GM12892 (cell line): ENCODE results near the gene NPAS3.

Experiments
- POLR2A ChIP-seq: IDR thresholded peaks from 2 replicates; pipeline ENCODE4 v1.6.1; 2011; ENCODE audit warnings: low read depth, low read length, control low read depth
- POLR2AphosphoS5 ChIP-seq: IDR thresholded peaks from 2 replicates; pipeline ENCODE4 v1.6.1; 2011; ENCODE audit warnings: low read depth, low read length, control low read depth
- TAF1 ChIP-seq: IDR thresholded peaks from 2 replicates; pipeline ENCODE4 v1.6.1; 2011; ENCODE audit warnings: low read depth, mild to moderate bottlenecking, control low read depth, low read length, borderline replicate concordance

- no peak for TF ChIP-seq POLR2AphosphoS5
- no peak for TF ChIP-seq POLR2A
- TF ChIP-seq TAF1 = no peak
Observed at GRCh38 chr14:33578461-33579216, 640.0 kb downstream of the NPAS3 start.
